ENCODE measurements around the gene GP1BB.
"Not testable (repeated sequence)": the region's sequence is repeated elsewhere in the genome, so short reads cannot be mapped to it uniquely, and the experiment has no call there.

The GP1BB gene

GRCh38 chr22:19693981-19694670 lies 29.2 kb upstream of the GP1BB start:
- no peak for DNase-seq

- DNase-seq, result no peak
Observed at GRCh38 chr22:19694696-19695095, 28.6 kb upstream of the GP1BB start.

DNA sequence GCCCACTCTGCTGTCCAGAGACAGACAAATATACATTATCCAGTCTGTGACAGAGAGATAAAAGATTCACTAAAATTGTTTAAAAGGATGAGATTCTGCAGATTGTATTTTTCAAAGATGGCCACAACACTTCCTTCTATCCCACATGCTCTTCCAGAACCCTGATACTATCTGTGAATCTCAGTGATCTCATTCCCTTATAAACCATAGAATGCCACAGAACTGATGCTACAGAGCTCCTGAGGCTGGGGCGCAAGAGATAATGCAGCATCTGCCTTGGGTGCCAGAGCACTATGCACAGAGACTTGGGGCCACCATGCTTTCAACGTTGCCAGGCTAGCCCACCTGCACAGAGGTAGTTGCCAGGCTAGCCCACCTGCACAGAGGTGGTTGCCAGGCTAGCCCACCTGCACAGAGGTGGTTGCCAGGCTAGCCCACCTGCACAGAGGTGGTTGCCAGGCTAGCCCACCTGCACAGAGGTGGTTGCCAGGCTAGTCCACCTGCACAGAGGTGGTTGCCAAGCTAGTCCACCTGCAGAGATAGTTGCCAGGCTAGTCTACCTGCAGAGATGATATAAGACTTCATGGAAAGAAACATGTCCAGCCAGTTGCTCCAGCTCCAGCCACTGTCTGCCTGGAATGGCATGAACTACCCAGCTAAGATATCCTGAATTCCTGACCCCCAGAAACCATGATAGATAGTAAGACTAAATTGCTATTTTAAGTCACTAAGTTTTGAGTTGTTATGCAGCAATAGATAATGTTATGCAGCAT lies 26.6 kb upstream of the GP1BB start:
- no peak for DNase-seq

DNA sequence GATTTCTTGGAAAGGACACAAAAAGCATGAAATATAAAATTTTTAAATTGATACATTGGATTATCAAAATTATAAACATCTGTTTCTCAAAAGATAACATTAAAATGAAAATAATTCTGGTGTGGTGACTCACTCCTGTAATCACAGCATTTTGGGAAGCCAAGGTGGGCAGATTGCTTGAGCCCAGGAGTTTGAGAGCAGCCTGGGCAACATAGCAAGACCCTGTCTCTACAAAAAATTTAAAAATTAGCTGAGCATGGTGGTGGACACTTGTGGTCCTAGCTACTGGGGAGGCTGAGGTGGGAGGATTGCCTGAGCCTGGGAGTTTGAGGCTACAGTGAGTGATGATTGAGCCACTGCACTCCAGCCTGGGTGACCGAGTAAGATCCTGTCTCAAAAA lies 25.5 kb upstream of the GP1BB start:
- DNase-seq, result not testable (repeated sequence)

GRCh38 chr22:19700790-19701419 lies 22.4 kb upstream of the GP1BB start:
- no peak for DNase-seq

DNA sequence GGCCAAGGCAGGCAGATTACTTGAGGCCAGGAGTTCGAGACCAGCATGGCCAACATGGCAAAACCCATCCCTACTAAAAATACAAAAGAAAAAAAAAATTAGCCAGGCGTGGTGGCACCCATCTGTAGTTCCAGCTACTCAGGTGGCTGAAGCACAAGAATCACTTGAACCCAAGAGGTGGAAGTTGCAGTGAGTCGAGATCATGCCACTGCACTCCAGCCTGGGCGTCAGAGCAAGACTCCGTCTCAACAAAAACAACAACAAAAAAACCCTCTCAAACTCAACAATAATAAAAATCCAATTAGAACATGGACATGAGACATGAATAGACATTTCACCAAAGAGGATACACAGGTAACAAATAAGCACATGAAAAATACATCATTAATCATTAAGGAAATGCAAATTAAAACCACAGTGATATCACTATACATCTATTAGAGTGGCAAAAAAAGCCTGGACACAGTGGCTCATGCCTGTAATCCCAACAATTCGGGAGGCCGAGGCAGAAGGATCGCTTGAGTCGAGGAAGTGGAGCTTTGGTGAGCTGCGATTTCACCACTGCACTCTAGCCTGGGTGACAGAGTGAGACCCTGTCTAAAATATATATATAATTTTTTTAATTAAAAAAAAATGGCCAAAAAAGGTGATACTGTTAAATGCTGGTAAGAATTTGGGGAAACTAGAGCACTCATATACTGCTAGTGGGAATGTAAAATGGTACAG lies 21.8 kb upstream of the GP1BB start:
- no peak for DNase-seq

GRCh38 chr22:19703869-19704268 lies 19.5 kb upstream of the GP1BB start:
- DNase-seq, result no peak

DNA sequence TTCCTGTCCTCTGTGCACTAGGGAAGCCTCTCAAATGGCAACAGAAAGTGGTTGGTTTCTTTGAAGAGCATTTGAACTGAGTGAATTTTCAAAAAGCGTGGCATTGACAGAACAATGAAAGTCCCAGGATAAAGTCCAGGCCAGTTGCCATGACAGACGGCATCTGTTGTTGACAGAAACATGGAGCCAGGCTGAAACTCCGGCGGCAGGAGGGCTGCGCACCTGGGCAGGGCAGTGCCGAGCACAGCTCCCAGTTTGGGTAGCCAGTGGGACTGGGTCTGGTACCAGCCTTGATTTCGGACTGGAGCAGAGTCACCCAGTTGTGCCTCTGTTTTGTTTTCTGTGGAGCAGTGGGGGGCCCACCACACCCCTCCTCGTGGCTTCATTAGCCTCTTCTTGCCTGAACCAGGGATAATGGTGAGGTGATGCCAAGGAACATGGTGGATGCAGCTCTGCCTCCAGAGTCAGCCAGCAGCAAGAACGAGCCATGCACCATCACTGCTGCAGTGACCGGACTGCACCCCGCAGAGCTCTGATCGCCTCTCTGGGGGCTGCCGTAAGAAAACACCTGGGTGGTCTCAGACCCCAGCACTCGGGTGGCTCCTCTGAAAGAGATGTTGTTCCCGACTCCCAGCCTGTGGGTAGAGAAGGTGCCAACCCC lies 18.9 kb upstream of the GP1BB start:
- DNase-seq, result no peak

GRCh38 chr22:19705181-19705934 lies 18.0 kb upstream of the GP1BB start:
- DNase-seq, result no peak

- no peak for DNase-seq
Observed at GRCh38 chr22:19706661-19707151, 16.6 kb upstream of the GP1BB start.

- no peak for DNase-seq
Observed at GRCh38 chr22:19707347-19708290, 15.7 kb upstream of the GP1BB start.

- DNase-seq, result no peak
Observed at GRCh38 chr22:19708321-19709011, 14.9 kb upstream of the GP1BB start.

DNA sequence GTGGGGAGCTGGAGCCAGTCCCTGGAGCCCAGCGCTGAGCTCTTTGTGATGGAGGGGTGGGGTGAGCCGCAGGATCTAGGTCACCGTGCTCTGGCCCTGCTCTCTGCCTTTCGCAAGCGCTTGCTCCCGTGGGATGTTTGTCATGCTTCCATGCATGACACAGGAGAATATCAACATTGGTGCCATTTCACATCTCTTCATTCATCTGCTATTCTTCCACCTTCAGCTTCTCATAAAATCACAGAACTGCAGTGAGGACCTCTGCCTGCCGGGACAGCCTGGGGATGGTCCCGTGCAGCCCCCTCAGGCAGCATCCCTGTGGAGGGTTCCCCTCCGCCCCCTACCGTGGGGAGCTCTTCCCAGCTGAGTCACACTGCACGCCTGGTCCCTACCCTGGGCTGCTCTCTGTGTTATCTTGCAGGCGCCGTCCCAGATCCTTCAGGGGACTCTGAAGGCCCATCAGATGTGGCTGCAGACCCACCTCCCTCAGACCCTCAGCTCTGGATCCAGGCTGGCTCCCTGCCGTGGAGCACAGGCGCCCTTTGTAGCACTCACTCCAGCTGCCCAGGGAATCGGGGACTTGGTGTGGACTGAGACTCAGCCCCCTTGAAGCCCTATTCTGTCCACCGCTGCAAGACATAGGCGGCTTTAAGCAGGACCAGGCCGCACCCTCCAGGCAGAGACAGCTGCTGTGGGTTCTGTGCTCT lies 14.1 kb upstream of the GP1BB start:
- DNase-seq, result no peak

DNA sequence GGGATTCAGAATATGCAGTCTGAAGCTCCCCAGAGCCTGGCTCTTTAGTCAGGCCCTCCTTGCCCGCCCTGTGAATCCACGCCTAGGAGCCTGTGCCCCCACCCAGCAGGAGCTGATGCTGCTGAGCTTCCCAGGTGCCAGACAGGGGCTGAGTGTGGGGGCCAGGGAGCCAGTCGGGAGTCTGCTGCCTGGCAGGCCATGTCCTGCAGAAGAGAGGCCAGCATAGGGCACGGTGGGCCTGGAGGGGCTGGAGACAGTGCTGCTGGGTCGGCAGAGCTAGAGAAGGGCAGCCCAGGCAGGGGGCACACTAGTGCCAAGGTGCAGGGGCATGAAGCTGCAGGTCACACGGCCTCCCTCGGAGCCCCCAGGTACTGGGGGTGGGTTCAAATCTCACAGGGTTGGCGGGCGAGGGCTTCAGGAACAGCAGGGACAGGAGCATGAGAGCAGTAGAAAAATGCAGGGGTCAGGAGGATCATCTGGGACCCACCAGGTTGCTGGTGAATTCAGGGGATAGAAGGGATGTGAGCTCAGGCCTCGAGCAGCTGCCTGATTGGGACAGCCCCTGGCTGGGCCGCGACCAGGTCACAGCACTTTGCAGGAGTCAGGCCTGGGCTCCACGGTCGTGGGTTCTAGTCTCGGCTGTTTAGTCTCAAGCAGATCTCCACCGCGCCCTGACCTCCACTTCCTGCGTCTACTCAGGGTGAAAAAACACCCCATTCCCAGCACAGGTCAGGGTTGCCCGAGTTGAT lies 13.1 kb upstream of the GP1BB start:
- no peak for DNase-seq

DNA sequence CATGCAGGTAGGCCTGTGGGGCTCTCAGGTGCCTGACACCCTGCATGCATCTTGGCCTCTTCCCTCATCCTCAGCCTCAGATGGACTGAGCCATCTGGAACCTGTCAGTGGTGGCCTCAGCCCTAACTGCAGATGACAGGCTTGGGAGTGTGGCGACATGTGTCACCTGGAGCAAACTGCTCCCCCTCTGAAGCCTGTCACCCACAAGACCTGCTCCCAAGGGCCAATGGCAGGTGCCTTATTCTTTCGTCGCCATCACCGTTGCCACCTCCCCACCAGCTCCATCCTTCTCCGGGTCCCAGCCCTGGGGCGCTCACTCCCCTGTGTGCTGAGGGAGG lies 12.6 kb upstream of the GP1BB start:
- no peak for DNase-seq

GRCh38 chr22:19713245-19713644 lies 10.1 kb upstream of the GP1BB start:
- no peak for DNase-seq

DNA sequence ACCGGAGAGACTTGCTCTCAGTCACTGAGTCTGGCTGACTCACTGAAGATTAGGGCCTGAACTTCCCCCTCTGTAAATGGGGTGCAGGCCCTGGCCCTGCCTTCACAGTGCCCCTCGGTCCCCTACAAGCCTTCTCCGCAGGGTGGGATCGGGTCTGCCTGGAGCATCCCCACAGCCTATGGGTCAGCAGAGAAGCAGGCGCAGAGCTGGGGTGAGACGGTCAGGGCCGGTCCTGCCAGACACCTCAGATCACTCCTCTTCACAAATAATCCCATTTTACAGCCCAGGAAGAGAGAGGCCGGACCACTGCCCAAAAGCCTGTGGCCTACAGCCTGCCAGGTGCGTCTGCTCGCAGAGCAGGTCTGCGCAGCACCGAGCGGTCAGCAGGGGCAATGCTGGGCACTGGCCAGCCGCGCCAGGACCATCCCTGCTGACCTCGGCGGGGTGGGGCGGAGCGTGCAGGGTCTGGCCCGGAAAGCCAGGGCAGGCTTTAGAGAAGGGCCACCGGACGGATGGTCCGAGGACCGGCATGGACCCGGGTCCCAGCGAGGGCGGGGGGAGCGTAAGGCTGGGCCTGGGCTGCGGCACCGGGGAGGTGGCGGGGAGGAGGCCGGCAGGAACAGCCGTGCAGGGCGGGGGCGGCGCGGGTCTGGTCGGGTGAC lies 9.6 kb upstream of the GP1BB start:
- no peak for DNase-seq

Measured in fibroblast of upper back skin (primary cell).